Measurements from ENCODE around the gene IL37.

- TF ChIP-seq CTCF (IDR thresholded peaks at IDR 0.05; ENCODE audit: low read length) (no peak), EZH2 (IDR thresholded peaks at IDR 0.05; ENCODE audit: borderline replicate concordance, low read length) (no peak)
Measured at GRCh38 chr2:112923967-112924338, 13.0 kb downstream of the IL37 start.

Measured in OCI-LY1 (cell line).